Gastroesophageal sphincter (tissue), 4 donors: ENCODE results near the gene PTTG1. TPM values are rescaled to one million over a fixed set of nuclear protein-coding genes. Genes with fewer than 3 reads are reported as not detected.

Experiments
- ATAC-seq: fragments of 150-250 bp; one replicate; pipeline ENCODE4 v1.9.1; 2016; ENCODE audit warnings: mild to moderate bottlenecking, moderate library complexity
- H3K27ac ChIP-seq, 4 donors: fragments of 200-600 bp; sonication (generic) in 3 of 4; 1 replicate in 3 of 4; 2 replicates in 1 of 4; pipeline ENCODE4 v1.5.1; 2016 to 2019
- H3K27me3 ChIP-seq: fragments of 200-600 bp; sonication (generic); one replicate; pipeline ENCODE4 v1.5.1; 2019
- H3K36me3 ChIP-seq, 2 donors: fragments of 200-600 bp; sonication (generic); one replicate each; pipeline ENCODE4 v1.5.1; 2019; ENCODE audit warnings: control low read depth in 1 of 2
- H3K4me1 ChIP-seq, 3 donors: fragments of 200-600 bp; sonication (generic); 1 replicate in 2 of 3; 2 replicates in 1 of 3; pipeline ENCODE4 v1.5.1; 2016 to 2019; ENCODE audit warnings: control low read depth in 2 of 3
- H3K4me3 ChIP-seq, 2 donors: fragments of 200-600 bp; sonication (generic); one replicate each; pipeline ENCODE4 v1.5.1; 2019; ENCODE audit warnings: mild to moderate bottlenecking in 1 of 2, moderate library complexity in 1 of 2
- H3K9me3 ChIP-seq, 3 donors: fragments of 200-600 bp; sonication (generic); one replicate each; pipeline ENCODE4 v1.5.1; 2017 to 2019; ENCODE audit warnings: control low read depth in 2 of 3
- CTCF ChIP-seq, 4 experiments: fragments of 200-600 bp in 2 of 4; fragments of 450-650 bp in 2 of 4; sonication (generic) in 1 of 4; IDR thresholded peaks; one replicate each; pipeline ENCODE4 v1.5.1; 2017 to 2019; ENCODE audit warnings: antibody characterized with exemption in 4 of 4, mild to moderate bottlenecking in 2 of 4, moderate library complexity in 2 of 4
- EP300 ChIP-seq: sonication (generic); formaldehyde crosslinking; IDR thresholded peaks from one replicate; pipeline ENCODE4 v1.6.1; 2017; ENCODE audit warnings: antibody characterized with exemption, mild to moderate bottlenecking
- POLR2A ChIP-seq, 2 donors: fragments of 450-650 bp; IDR thresholded peaks; one replicate each; pipeline ENCODE4 v1.6.1; 2017; ENCODE audit warnings: antibody characterized with exemption in 2 of 2, mild to moderate bottlenecking in 2 of 2, moderate library complexity in 1 of 2
- POLR2AphosphoS5 ChIP-seq: sonication (generic); formaldehyde crosslinking; IDR thresholded peaks from one replicate; pipeline ENCODE4 v1.6.1; 2017; ENCODE audit warnings: antibody characterized with exemption
- WGBS, 2 donors: methylation state at CpG; one replicate each; pipeline ENCODE4 v1.1.5; 2018; ENCODE audit warnings: low coverage in 1 of 2; 5-methylcytosine and 5-hydroxymethylcytosine counted together
- total RNA-seq, 4 donors: library from RNA; depleted of rRNA; stranded (reverse); fragments of >200 nt; gene quantifications; one replicate each; pipeline ENCODE4 v1.1.0, GENCODE V29; 2016

PTTG1 gene
- total RNA-seq, 4 donors from 2014 or later: 3.5 to 31.8 (median 4.8) TPM

DNA sequence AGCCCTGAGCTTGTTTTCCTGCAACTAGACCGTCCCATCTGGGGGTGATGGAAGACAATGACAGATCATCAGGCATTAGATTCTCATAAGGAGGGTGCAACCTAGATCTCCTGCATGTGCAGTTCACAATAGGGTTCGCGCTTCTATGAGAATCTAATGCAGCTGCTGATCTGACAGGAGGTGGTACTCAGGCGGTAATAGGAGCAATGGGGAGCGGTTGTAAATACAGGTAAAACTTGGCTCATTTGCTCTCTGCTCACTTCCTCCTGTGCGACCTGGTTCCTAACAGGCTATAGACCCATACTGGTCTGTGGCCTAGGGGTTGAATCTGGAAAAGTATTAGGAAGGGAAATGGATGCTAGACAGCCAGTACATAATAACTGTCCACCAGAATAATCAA lies 39.7 kb downstream of the PTTG1 start:
- peaks cover 16% of the 10 kb centered on the region for H3K27me3 ChIP-seq
- no peaks in the 10 kb centered on the region for H3K9me3 ChIP-seq
- ATAC-seq: no peak
- no peaks in the 10 kb centered on the region for H3K4me1 ChIP-seq
- H3K4me3 ChIP-seq: no peak overlapping the region
- H3K27ac ChIP-seq: no peak overlapping the region
- WGBS, 2 donors: 80 to 100% methylated on average over 1 to 6 of the region's 6 CpGs
- TF ChIP-seq POLR2A (IDR thresholded peaks at IDR 0.05): no peak
- TF ChIP-seq EP300: no peak
- TF ChIP-seq POLR2AphosphoS5: no peak
- TF ChIP-seq CTCF (IDR thresholded peaks at IDR 0.05): no peak
- H3K36me3 ChIP-seq: no peaks in the 10 kb centered on the region

GRCh38 chr5:160462167-160462566 lies 40.5 kb downstream of the PTTG1 start:
- H3K4me3 ChIP-seq: no peak overlapping the region
- TF ChIP-seq CTCF (IDR thresholded peaks at IDR 0.05) (no peak), EP300 (no peak), POLR2AphosphoS5 (no peak), POLR2A (IDR thresholded peaks at IDR 0.05) (no peak)
- WGBS, 2 donors: 80 to 100% methylated on average over 1 of the region's 2 CpGs
- H3K27me3 ChIP-seq: peaks cover 8% of the 10 kb centered on the region
- H3K36me3 ChIP-seq: no peaks in the 10 kb centered on the region
- peaks cover 0 to 3% (median 0%) of the 10 kb centered on the region in 3 donors for H3K4me1 ChIP-seq
- no peak overlapping the region for H3K27ac ChIP-seq
- no peak for ATAC-seq
- no peaks in the 10 kb centered on the region for H3K9me3 ChIP-seq

DNA sequence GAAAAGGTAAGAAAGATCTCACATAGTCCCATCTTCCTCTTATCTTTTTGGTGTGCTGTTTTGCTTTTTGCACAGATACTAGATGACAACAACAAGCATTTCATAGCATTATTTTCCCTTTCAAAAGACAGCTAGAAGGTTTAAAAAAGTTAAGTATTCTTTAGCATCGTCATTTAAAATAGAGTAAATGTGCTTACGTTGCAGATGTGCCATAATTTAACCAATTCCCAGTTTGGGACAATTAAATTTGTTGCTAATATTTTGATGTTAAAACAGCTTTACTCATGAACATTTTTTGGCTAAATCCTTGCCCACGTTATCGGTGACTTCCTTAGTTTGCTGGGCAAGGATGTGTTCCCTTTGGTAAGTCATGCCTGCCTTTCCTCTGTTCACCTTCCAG lies 41.6 kb downstream of the PTTG1 start:
- Histone ChIP-seq H3K36me3 (no peaks in the 10 kb centered on the region), H3K27ac (no peak overlapping the region), H3K27me3 (no peaks in the 10 kb centered on the region), H3K4me3 (no peak overlapping the region), H3K4me1 (peaks cover 0 to 11% (median 0%) of the 10 kb centered on the region in 3 donors), H3K9me3 (no peaks in the 10 kb centered on the region)
- ATAC-seq: no peak
- 91 to 92% methylated on average over 4 of the region's 4 CpGs for WGBS, 2 donors
- TF ChIP-seq EP300 (no peak), POLR2A (IDR thresholded peaks at IDR 0.05) (no peak), POLR2AphosphoS5 (no peak), CTCF (IDR thresholded peaks at IDR 0.05) (no peak)

DNA sequence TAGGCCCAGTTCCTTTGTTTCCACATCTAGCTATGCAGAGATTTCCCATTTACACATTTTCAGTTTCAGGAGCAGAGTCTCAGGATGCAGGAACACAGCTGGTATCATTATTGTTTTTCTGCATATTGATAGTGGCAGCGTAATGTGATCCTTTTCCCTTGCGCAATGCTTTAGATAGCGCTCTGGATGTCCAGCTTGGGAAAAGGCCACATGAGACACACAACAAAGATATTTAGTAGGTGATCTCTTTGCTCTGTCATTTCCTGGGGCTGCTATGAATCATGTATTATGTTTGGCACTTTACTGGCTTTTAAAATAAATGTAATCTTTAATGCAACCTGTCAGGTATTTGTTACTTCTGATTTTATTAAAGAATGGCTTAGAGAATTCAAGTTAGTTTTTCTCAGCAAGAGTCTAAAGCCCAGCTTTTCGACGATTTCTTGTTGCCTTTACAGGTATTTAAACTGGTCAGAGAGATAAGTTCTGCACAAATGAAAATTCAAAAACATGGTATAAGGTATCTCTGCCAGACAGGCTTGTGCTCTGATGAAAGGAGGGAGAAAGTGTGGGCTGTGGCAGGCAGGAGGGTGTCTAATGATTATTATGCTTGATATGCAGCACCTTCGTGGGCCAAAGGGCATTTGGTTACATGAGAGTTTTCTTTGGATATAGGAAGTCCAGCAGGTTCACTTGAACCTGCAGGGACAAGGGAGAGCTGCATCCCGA lies 42.2 kb downstream of the PTTG1 start:
- Histone ChIP-seq H3K27ac (no peak overlapping the region), H3K36me3 (no peaks in the 10 kb centered on the region), H3K9me3 (no peaks in the 10 kb centered on the region), H3K4me3 (no peak overlapping the region), H3K27me3 (no peaks in the 10 kb centered on the region), H3K4me1 (peaks cover 0 to 11% (median 0%) of the 10 kb centered on the region in 3 donors)
- WGBS, 2 donors: 65% methylated on average over 6 to 7 of the region's 7 CpGs
- ATAC-seq: no peak
- TF ChIP-seq POLR2A (IDR thresholded peaks at IDR 0.05) (no peak), EP300 (no peak), CTCF (IDR thresholded peaks at IDR 0.05) (no peak), POLR2AphosphoS5 (no peak)

DNA sequence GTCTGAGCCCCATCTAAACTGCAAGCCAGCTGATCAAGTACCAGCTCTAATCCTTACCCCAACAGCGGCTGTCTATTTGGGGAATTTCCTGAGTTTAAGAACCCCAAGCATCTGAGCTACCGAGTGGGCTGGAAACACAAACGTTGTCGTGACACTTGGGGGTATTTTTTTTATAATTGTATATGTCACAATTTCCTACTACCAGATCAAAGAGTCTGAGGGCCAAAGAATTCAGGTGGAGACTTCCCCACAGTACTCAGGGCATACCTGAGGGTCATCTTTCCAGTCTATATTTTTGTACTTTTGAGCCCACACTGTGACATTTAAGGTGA lies 42.8 kb downstream of the PTTG1 start:
- Histone ChIP-seq H3K4me1 (peaks cover 0 to 11% (median 0%) of the 10 kb centered on the region in 3 donors), H3K4me3 (no peak overlapping the region), H3K27ac (no peak overlapping the region), H3K36me3 (no peaks in the 10 kb centered on the region), H3K9me3 (no peaks in the 10 kb centered on the region), H3K27me3 (no peaks in the 10 kb centered on the region)
- WGBS, 2 donors: 57 to 66% methylated on average over 2 to 4 of the region's 4 CpGs
- ATAC-seq: no peak
- TF ChIP-seq POLR2AphosphoS5: no peak
- no peak for TF ChIP-seq CTCF (IDR thresholded peaks at IDR 0.05)
- TF ChIP-seq EP300: no peak
- TF ChIP-seq POLR2A (IDR thresholded peaks at IDR 0.05): no peak
